Fibroblast of skin of abdomen (primary cell): ENCODE results near the gene OST4.
A peak's percentile ranks its signal among the peaks of the same experiment; 100 is the strongest.
"Not testable (repeated sequence)": the region's sequence is repeated elsewhere in the genome, so short reads cannot be mapped to it uniquely, and the experiment has no call there.

Source experiments
- DNase-seq: peaks from one replicate; pipeline ENCODE4 v3.0.0-alpha.2; 2013

OST4 gene

GRCh38 chr2:27078267-27079194, 7.1 kb upstream of the OST4 start, which contains the start of gene EMILIN1:
Gene EMILIN1 (plus strand): TSS chr2:27078615. CDS start chr2:27079066, 451 bp downstream.
- peak; percentile 97 for DNase-seq

- DNase-seq: no peak
Observed at GRCh38 chr2:27077231-27077630, 5.8 kb upstream of the OST4 start.

- DNase-seq: no peak
Observed at GRCh38 chr2:27076323-27076722, 4.9 kb upstream of the OST4 start.

GRCh38 chr2:27075566-27075871, 4.1 kb upstream of the OST4 start:
- DNase-seq: not testable (repeated sequence)

- peak; percentile 44 for DNase-seq
Observed at GRCh38 chr2:27074738-27075565, 3.5 kb upstream of the OST4 start.

- no peak for DNase-seq
Observed at GRCh38 chr2:27073782-27074181, 2.3 kb upstream of the OST4 start.

GRCh38 chr2:27072920-27073319, 1.5 kb upstream of the OST4 start:
- DNase-seq: peak; percentile 77

GRCh38 chr2:27071990-27072830, 756 bp upstream of the OST4 start:
- peak; percentile 95 for DNase-seq

- no peak for DNase-seq
Observed at GRCh38 chr2:27070653-27071276, 689 bp downstream of the OST4 start.

- DNase-seq: no peak
Observed at GRCh38 chr2:27069961-27070618, 1.4 kb downstream of the OST4 start.

- no peak for DNase-seq
Observed at GRCh38 chr2:27069436-27069835, 2.0 kb downstream of the OST4 start.

GRCh38 chr2:27067385-27067784, 4.1 kb downstream of the OST4 start:
- no peak for DNase-seq

- DNase-seq: no peak
Observed at GRCh38 chr2:27065128-27065527, 6.3 kb downstream of the OST4 start.

- DNase-seq: no peak
Observed at GRCh38 chr2:27060323-27060722, 11.1 kb downstream of the OST4 start.

- no peak for DNase-seq
Observed at GRCh38 chr2:27059141-27059820, 12.2 kb downstream of the OST4 start.

GRCh38 chr2:27058210-27058609, 13.2 kb downstream of the OST4 start:
- DNase-seq: no peak

GRCh38 chr2:27057184-27057583, 14.3 kb downstream of the OST4 start:
- DNase-seq: no peak

- DNase-seq: no peak
Observed at GRCh38 chr2:27054721-27055120, 16.7 kb downstream of the OST4 start.

- no peak for DNase-seq
Observed at GRCh38 chr2:27053776-27054175, 17.7 kb downstream of the OST4 start.

- no peak for DNase-seq
Observed at GRCh38 chr2:27053321-27053720, 18.1 kb downstream of the OST4 start.
